Kidney (tissue), 14 donors: ENCODE measurements around the gene GTPBP2. TPM values are rescaled to one million over a fixed set of nuclear protein-coding genes. Genes with fewer than 3 reads are reported as not detected.

ENCODE experiments used
- DNase-seq, 5 donors: peaks; one replicate each; pipeline ENCODE4 v3.0.0-alpha.2; 2013 to 2020
- FAIRE-seq: peaks from 2 replicates; lab custom pipeline; 2012; peaks lifted over from hg19 to GRCh38; lab: Jason Lieb, UNC
- H3K27ac ChIP-seq, 2 donors: one replicate each; pipeline ENCODE4 v1.7.0; 2013; ENCODE audit warnings: low read depth in 2 of 2, low read length in 2 of 2, inconsistent platforms in 1 of 2
- H3K27me3 ChIP-seq: one replicate; pipeline ENCODE4 v1.7.1; 2013; ENCODE audit warnings: low read length, inconsistent platforms; ENCODE audit not compliant: control insufficient read depth, insufficient read depth
- H3K36me3 ChIP-seq, 3 donors: one replicate each; pipeline versions ENCODE4 v1.7.0 to v1.7.1; 2013; ENCODE audit warnings: low read length in 3 of 3, control low read depth in 1 of 3, inconsistent platforms in 1 of 3; ENCODE audit not compliant: insufficient read depth in 3 of 3, control insufficient read depth in 2 of 3
- H3K4me1 ChIP-seq, 3 donors: one replicate each; pipeline versions ENCODE4 v1.7.0 to v1.7.1; 2013; ENCODE audit warnings: low read length in 3 of 3, inconsistent platforms in 1 of 3, low read depth in 1 of 3; ENCODE audit not compliant: control insufficient read depth in 2 of 3, insufficient read depth in 2 of 3
- H3K4me3 ChIP-seq, 3 donors: one replicate each; pipeline versions ENCODE4 v1.7.0 to v1.8.1; 2013; ENCODE audit warnings: low read length in 3 of 3, control low read depth in 1 of 3, inconsistent platforms in 1 of 3
- H3K9ac ChIP-seq, 3 donors: one replicate each; pipeline versions ENCODE4 v1.7.0 to v1.7.1; 2013; ENCODE audit warnings: low read length in 3 of 3, control low read depth in 1 of 3, inconsistent platforms in 1 of 3
- H3K9me3 ChIP-seq, 3 donors: one replicate each; pipeline versions ENCODE4 v1.7.0 to v1.7.1; 2013; ENCODE audit warnings: low read length in 3 of 3, control low read depth in 1 of 3, inconsistent platforms in 1 of 3; ENCODE audit not compliant: control insufficient read depth in 2 of 3, insufficient read depth in 1 of 3
- CTCF ChIP-seq: IDR thresholded peaks from 3 replicates; pipeline ENCODE4 v1.5.1; 2012; ENCODE audit warnings: mild to moderate bottlenecking, moderate library complexity, borderline replicate concordance; ENCODE audit not compliant: insufficient read depth; ENCODE audit errors: extremely low read depth
- intact Hi-C: fragments of 100-400 bp; cut with DNase I; formaldehyde crosslinking; loops from one replicate; pipeline ENCODE4 v1.11.1; 2022
- polyA plus RNA-seq: library from polyadenylated mRNA; stranded (reverse); fragments of 350-450 nt; fragmentation: Illumina TruSeq; extraction: RNeasy Lipid Tissue Mini Kit (QIAGEN cat#74804); gene quantifications from one replicate; pipeline ENCODE4 v1.2.3, GENCODE V29; 2014; ENCODE audit warnings: low read depth, low replicate concordance; ENCODE audit not compliant: insufficient read depth
- total RNA-seq: library from RNA; stranded (reverse); fragmentation: NEBNext Ultra II Directional; extraction: Animal tissue kit (Norgen Biotek cat#: 25700); gene quantifications from one replicate; pipeline ENCODE4 v1.2.1, GENCODE V29; 2021
- donor health status: control.
- donor health status: control.
- donor health status: control.
- donor health status: control.
- donor health status: control.
- donor health status: DM: yes; HTN: yes; CAD: no.
- donor health status: Normal renal cell carcinoma (clear cell type).

Gene GTPBP2
- total and polyA plus RNA-seq, 2 donors from 2014 or later: 19.7 to 64.6 TPM

- no peak overlapping the region for H3K27ac ChIP-seq
- no peaks in the 10 kb centered on the region for H3K4me1 ChIP-seq
- FAIRE-seq: no peak
- H3K9ac ChIP-seq: no peak overlapping the region
- TF ChIP-seq CTCF: no peak
- no peaks in the 10 kb centered on the region for H3K27me3 ChIP-seq
- intact Hi-C loops: no loop called here
- H3K36me3 ChIP-seq: peaks cover 0 to 32% (median 12%) of the 10 kb centered on the region in 3 donors
- no peak for DNase-seq
- no peaks in the 10 kb centered on the region for H3K9me3 ChIP-seq
- no peak overlapping the region for H3K4me3 ChIP-seq
Observed at GRCh38 chr6:43608807-43609206, 20.3 kb downstream of the GTPBP2 start.

DNA sequence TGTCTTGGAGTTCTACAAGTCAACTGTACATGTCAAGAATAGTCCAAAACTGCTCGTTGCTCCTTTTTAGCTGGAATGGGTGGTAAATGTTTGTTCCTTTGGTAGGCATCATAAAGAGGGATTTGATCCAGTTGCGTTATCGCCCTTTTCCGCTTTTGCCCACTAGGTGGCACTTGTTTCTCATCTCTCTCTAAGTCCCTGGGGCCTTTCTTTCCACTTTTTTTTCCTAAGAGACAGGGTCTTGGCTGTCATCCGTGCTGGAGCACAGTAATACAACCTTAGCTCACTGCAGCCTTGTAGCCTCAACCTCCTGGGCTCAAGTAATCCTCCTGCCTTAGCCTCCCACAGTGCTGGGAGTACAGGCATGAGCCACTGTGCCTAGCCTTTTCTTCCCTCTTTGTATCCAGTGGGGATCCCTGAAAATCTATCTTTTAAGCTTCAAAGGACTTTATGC is 20.7 kb downstream of the GTPBP2 start:
- Histone ChIP-seq H3K9me3 (no peaks in the 10 kb centered on the region), H3K9ac (no peak overlapping the region), H3K27me3 (no peaks in the 10 kb centered on the region), H3K4me3 (no peak overlapping the region), H3K27ac (no peak overlapping the region), H3K36me3 (peaks cover 0 to 30% (median 11%) of the 10 kb centered on the region in 3 donors), H3K4me1 (no peaks in the 10 kb centered on the region)
- peak in 4 of 5 donors; percentile 75 to 90 (median 80) for DNase-seq
- no peak for FAIRE-seq
- TF ChIP-seq CTCF: peak; percentile 76
- intact Hi-C loops: no loop called here

- FAIRE-seq (no peak), DNase-seq (no peak)
- Histone ChIP-seq H3K27me3 (no peaks in the 10 kb centered on the region), H3K4me1 (no peaks in the 10 kb centered on the region), H3K4me3 (no peak overlapping the region), H3K9ac (no peak overlapping the region), H3K27ac (no peak overlapping the region), H3K9me3 (no peaks in the 10 kb centered on the region), H3K36me3 (peaks cover 0 to 26% (median 7%) of the 10 kb centered on the region in 3 donors)
- intact Hi-C loops: no loop called here
- TF ChIP-seq CTCF: no peak
Observed at GRCh38 chr6:43606019-43606418, 23.0 kb downstream of the GTPBP2 start.

GRCh38 chr6:43604174-43604573 is 24.9 kb downstream of the GTPBP2 start:
- DNase-seq: no peak
- H3K36me3 ChIP-seq: peaks cover 2 to 18% (median 2%) of the 10 kb centered on the region in 3 donors
- FAIRE-seq: no peak

More at GRCh38 chr6:43604174-43604573, 24.9 kb downstream of the GTPBP2 start:
- no peak for TF ChIP-seq CTCF
- Histone ChIP-seq H3K27ac (no peak overlapping the region), H3K4me1 (no peaks in the 10 kb centered on the region), H3K9ac (no peak overlapping the region), H3K27me3 (no peaks in the 10 kb centered on the region), H3K9me3 (no peaks in the 10 kb centered on the region), H3K4me3 (no peak overlapping the region)
- intact Hi-C loops: no loop called here
